Measurements from ENCODE around the gene CUL2. TPM values are rescaled to one million over a fixed set of nuclear protein-coding genes. Genes with fewer than 3 reads are reported as not detected.

The CUL2 gene
- total RNA-seq: 28.7 and 56.3 TPM in 2 replicates

DNA sequence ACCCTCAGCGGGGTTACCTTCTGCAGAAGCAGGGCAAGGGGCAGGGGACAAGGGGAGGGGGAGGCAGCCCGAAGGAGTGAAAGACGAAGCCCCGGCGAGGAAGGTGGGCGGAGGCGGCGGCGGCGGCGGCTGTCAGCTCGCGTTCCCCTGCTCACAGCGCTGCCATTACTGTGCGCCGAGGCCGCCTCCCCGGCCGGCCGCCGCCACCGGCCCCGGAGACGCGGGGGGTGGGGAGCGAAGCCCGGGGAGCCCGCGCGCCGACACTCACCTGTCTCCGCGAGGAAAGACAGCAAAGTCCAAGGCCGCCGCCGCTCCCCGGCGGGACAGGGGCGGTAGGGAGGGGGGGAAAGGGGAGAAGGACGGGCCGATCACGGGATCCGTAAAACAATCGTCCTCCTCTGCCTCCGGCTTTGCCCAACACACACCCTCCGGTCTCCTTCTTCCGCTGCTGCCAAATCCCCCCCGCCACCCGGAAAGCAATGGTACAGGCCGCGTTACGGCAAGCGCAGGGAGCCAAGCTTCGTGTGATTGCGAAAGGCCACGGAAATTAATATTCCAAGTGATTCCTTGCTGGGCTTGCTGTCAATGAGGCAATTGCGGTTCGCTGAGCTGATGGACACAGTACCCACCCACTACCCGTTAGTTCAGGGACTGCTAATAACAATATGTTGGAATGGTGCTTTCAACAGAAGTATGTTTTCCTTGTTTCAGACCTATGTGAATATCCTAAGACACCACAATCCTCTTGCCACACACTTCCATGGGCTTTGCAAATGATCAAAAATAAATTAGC lies at the start of gene CUL2:
Gene CUL2, minus strand, starts transcription at position 180 of the 793 bp plus-strand sequence. CDS start 19,024 bp downstream, outside the sequence.

DNA sequence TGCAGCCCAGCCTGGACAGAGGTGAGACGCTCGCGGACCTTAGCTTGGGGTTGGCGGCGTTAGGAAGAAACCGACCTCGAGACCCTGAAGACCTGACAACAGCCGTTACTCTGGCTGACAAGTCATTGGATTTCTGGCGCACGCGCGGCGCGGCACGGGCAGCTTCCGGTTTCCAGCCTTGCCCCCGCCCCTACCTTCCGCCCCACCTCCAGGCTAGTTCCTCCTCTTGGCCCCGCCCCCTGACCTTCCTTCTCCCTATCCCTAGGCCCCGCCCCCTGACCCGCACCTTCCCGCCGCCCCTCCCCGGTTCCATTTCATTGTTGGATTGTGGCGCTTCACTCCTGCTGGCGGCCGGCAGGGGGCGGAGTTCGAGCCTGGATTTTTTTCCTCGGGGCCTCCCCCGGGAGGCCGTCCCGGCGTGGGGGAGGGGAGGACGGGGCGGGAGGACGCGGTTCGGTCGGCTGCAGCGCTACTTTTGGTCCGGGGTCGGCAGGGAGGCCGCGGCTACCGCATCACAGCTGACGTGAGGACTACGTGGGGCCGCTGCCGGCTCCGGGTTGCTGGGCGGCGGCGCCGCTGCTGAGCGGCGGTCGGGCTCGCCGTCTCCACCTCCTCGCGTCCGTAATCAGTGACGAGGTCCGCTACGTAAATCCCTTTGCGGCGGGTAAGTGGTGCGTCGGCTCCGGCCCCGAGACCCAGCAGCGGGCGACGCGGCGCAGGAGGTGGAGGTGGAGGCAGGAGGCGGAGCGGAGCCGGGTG lies 36.6 kb upstream of the CUL2 start, which contains the start of gene CREM:
Gene CREM, plus strand, starts transcription at position 317 of the 759 bp plus-strand sequence. CDS start 10,990 bp downstream, outside the sequence.

Other genes with a start within 250 kb of the CUL2 start
- 22.8 and 30.8 TPM in 2 replicates for gene CREM, start 36.5 kb upstream of the CUL2 start, total RNA-seq
- 59.4 and 66.3 TPM in 2 replicates for gene CCNY, start 246.2 kb upstream of the CUL2 start, total RNA-seq